GM21786 (cell line): ENCODE data around the gene PXDN.

Experiments
- ATAC-seq: cut with Tn5 transposase; IDR thresholded peaks from one replicate; pipeline ENCODE4 v1.9.1; 2021; ENCODE audit not compliant: unreplicated experiment

The PXDN gene

GRCh38 chr2:1601067-1601412 is 143.3 kb downstream of the PXDN start:
- no peak for ATAC-seq

DNA sequence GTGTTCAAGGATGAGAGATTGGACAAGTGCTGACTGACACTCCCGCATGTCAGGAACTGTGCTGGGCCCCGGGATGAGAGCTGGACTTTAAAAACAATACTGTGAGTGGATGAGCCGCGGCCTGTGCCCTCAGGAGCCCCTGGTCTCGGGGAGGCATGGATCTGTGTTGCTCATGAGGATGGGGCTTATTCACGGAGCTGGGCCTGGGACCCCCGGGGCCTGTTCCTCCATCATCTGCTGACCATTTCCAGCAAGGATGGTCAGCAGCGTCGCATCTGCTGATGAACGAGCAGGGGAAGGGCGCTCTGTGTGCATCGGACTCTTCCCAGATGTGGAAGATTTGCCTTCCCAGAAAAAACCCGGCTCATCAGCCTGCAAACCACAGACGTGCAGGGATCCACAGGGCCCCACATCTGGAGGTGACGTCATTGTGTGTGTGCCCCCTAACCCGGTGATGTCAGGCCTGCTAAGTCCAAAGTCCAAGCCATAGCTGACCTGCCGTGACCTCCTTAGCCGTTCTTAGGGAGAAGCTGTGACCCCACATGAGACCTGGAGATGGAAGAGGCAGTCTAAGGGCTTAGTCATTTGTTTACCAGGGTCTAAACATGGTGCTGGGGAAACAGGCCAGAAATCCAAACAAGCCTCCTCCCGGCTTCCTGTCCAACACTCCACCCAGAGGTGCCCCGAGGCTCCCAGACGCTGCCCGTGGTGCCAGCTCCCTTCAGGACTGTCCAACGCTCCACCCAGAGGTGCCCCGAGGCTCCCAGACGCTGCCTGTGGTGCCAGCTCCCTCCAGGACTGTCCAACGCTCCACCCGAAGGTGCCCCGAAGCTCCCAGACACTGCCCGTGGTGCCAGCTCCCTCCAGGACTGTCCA is 143.9 kb downstream of the PXDN start:
- ATAC-seq: no peak

GRCh38 chr2:1599301-1600085 is 144.8 kb downstream of the PXDN start:
- ATAC-seq: no peak

DNA sequence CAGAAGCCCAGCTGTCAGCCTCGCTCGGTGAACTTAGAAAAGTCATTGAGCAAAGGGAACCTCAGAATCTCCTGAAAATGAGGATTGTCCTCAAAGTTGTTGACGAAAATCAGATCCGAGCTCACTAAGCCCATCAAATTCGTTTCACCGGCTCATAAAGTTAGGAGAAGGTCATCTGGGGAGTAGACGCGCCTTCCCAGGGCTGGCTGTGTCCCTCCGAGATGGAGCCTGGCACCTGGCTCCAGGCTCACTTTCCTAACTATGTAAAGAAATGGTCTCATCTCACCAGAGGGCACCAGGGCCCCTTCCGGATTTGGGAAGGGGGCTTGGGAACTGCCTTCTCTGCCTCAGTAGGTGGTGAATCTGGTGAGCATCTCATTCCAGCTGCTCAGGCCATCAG is 145.5 kb downstream of the PXDN start:
- no peak for ATAC-seq

DNA sequence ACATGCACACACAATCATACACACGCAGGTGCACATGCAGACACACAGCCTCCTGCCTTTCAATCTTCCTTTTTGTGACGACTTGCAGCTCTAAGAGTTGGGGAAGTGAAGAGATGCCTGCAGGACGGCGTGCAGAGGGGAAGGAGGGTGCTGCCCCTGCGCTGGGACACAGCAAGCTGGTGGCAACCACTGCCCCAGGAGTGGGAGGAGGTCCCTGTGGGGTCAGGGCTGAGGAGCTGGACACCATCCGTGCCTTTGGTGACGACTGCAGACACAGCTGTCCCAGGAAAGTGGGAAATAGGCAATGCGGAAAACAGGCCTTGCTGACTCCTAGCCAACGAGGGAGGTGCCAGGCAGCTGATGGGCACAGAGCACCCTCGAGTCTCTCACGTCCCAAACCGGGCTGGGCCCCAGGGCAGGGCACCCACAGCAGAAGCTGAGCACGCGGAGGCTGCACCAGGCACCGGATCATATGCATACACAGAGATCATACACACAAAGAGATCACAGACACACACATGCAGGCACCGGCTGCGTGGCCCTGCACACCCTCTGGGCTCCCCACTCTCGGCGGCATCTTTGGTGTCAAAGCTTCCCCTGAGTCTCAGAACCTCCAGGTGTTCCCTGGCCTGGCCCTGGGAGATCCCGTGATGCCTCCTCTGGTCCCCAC is 146.1 kb downstream of the PXDN start:
- ATAC-seq: no peak

GRCh38 chr2:1595274-1595673 is 149.0 kb downstream of the PXDN start:
- no peak for ATAC-seq

GRCh38 chr2:1594373-1595171 is 149.7 kb downstream of the PXDN start:
- no peak for ATAC-seq

GRCh38 chr2:1594123-1594372 is 150.3 kb downstream of the PXDN start:
- no peak for ATAC-seq

DNA sequence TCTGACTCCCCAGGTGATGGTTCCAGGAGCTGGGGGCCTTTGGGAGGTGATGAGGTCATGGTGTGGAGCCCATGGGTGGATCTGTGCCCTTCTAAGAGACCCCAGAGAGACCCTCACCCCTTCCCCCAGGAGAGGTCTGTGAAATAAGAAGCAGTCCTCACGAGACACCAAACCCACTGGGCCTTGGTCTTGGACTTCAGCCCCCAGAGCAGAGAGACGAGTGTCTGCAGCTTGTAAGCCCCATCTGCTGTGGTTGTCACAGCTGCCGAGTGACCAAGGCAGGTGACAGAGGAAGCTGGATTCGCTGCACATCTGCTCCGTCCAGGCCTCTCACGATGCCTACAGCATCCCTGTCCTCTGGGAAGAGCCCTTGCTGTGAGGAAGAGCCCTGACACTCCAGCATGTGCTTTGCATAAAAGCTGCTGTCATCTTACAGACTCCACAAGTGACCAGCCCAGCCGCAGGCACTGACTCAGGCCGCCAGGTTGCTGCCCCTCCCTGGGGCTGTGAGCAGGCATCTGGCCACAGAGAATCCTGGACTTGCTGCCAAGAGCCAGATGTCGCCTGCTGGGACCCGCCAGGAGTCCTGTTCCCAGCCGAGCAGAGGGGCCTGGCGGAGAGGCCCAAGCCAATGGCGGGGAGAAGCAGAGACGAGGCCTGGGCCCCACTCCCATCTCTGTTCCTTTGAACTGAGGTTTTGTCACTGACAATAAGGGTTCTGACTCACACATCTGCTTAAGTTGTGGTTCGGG is 150.8 kb downstream of the PXDN start:
- no peak for ATAC-seq

DNA sequence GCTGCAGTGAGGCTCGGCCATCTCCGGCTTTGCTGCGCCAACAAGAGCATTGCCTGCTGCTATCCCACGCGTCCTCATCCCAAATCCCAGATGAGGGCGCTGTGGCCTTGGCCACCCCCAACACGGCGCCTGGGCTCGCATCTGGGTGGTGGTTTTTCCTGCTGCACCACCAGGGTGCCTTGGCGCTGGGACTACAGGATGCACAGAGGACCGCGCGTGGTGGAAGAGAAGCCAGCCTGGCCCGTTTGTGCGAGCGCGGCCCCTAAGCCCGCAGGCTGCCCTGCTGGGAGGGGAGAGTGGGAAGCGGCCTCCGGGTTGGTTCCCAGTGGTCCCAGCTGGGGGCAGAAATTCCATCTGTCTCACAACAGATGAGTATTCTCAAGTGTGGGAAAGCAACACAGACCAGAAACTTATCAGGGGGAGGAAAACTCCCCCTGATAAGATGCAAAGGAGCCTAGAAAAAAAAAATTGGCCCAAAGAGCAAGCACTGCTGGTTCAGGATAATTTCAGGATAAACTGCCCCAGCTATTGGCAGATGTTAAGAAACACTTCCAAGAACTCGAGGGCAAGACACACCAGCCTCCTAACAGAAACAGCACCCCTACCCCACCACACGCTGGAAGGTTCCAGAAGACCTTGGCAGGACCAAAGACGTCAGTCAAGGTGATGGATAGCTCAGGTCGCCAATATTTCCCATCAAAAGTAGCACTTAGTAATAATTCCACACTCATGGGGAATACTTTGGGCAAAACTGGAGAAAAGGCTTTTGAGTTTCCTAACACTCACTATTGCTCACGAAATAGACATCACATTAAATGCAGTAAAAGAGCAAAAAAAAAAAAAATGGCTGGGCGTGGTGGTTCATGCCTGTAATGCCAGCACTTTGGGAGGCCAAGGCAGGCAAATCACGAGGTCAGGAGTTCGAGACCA is 152.1 kb downstream of the PXDN start:
- ATAC-seq: no peak

GRCh38 chr2:1591461-1591770 is 152.9 kb downstream of the PXDN start:
- ATAC-seq: no peak

GRCh38 chr2:1590596-1591460 is 153.5 kb downstream of the PXDN start:
- ATAC-seq: no peak

GRCh38 chr2:1588978-1589621 is 155.2 kb downstream of the PXDN start:
- ATAC-seq: no peak

GRCh38 chr2:1588051-1588977 is 156.0 kb downstream of the PXDN start:
- ATAC-seq: no peak

GRCh38 chr2:1586923-1587840 is 157.1 kb downstream of the PXDN start:
- no peak for ATAC-seq

GRCh38 chr2:1586251-1586922 is 157.9 kb downstream of the PXDN start:
- no peak for ATAC-seq
